ENCODE measurements around the gene RNF40. TPM values are rescaled to one million over a fixed set of nuclear protein-coding genes. Genes with fewer than 3 reads are reported as not detected.
"Not testable (repeated sequence)": the region's sequence is repeated elsewhere in the genome, so short reads cannot be mapped to it uniquely, and the experiment has no call there.

RNF40 gene
- total RNA-seq, 1 donor from 2014 or later, result 64.5 TPM

- DNase-seq, result no peak
Measured at GRCh38 chr16:30782486-30783279, 20.6 kb downstream of the RNF40 start.

GRCh38 chr16:30783280-30784109, 21.4 kb downstream of the RNF40 start:
- no peak for DNase-seq

GRCh38 chr16:30784215-30784614, 22.1 kb downstream of the RNF40 start:
- DNase-seq, result no peak

- no peak for DNase-seq
Measured at GRCh38 chr16:30785126-30786106, 23.3 kb downstream of the RNF40 start.

- peak; percentile 65 for DNase-seq
Measured at GRCh38 chr16:30786115-30786935, 24.2 kb downstream of the RNF40 start.

GRCh38 chr16:30786936-30787612, 25.0 kb downstream of the RNF40 start, which contains the start of gene ZNF629:
Gene ZNF629 (minus strand): TSS chr16:30787205. CDS start chr16:30784482, 2,723 bp downstream.
- DNase-seq, result peak; percentile 66

GRCh38 chr16:30787613-30788378, 25.7 kb downstream of the RNF40 start:
- DNase-seq, result peak; percentile 50

- no peak for DNase-seq
Measured at GRCh38 chr16:30793508-30794069, 31.5 kb downstream of the RNF40 start.

GRCh38 chr16:30794634-30795033, 32.5 kb downstream of the RNF40 start:
- DNase-seq, result no peak

- no peak for DNase-seq
Measured at GRCh38 chr16:30797670-30798309, 35.7 kb downstream of the RNF40 start.

GRCh38 chr16:30802936-30803335, 40.8 kb downstream of the RNF40 start:
- DNase-seq, result no peak

- DNase-seq, result no peak
Measured at GRCh38 chr16:30805056-30805369, 42.9 kb downstream of the RNF40 start.

- DNase-seq, result peak; percentile 85
Measured at GRCh38 chr16:30805370-30806169, 43.4 kb downstream of the RNF40 start.

GRCh38 chr16:30808146-30808545, 46.0 kb downstream of the RNF40 start:
- DNase-seq, result no peak

- not testable (repeated sequence) for DNase-seq
Measured at GRCh38 chr16:30808890-30809426, 46.8 kb downstream of the RNF40 start.

- DNase-seq, result not testable (repeated sequence)
Measured at GRCh38 chr16:30809675-30810074, 47.6 kb downstream of the RNF40 start.

- DNase-seq, result no peak
Measured at GRCh38 chr16:30813821-30814189, 51.7 kb downstream of the RNF40 start.

- no peak for DNase-seq
Measured at GRCh38 chr16:30816769-30817168, 54.6 kb downstream of the RNF40 start.

Data from dermis blood vessel endothelial cell (primary cell).